ENCODE data around the gene CDC45.
"Not testable (repeated sequence)": the region's sequence is repeated elsewhere in the genome, so short reads cannot be mapped to it uniquely, and the experiment has no call there.

The CDC45 gene

GRCh38 chr22:19517919-19518611 lies 38.3 kb downstream of the CDC45 start:
- DNase-seq, result no peak

- no peak for DNase-seq
These were observed 38.9 kb downstream of the CDC45 start for GRCh38 chr22:19518635-19519034.

GRCh38 chr22:19519041-19519926 lies 39.6 kb downstream of the CDC45 start:
- DNase-seq, result no peak

GRCh38 chr22:19520007-19520406 lies 40.3 kb downstream of the CDC45 start:
- no peak for DNase-seq

GRCh38 chr22:19520566-19521305 lies 41.0 kb downstream of the CDC45 start:
- no peak for DNase-seq

- DNase-seq, result peak; percentile 51
These were observed 42.6 kb downstream of the CDC45 start for GRCh38 chr22:19522190-19522880.

- no peak for DNase-seq
These were observed 43.1 kb downstream of the CDC45 start for GRCh38 chr22:19522881-19523239.

GRCh38 chr22:19523240-19524169 lies 43.8 kb downstream of the CDC45 start:
- DNase-seq, result no peak

GRCh38 chr22:19524170-19525115 lies 44.7 kb downstream of the CDC45 start, which contains the start of gene CLDN5:
CLDN5 (minus strand) TSS chr22:19524410; CDS start chr22:19524255, 155 bp downstream.
- no peak for DNase-seq

- no peak for DNase-seq
These were observed 45.5 kb downstream of the CDC45 start for GRCh38 chr22:19525116-19525660.

GRCh38 chr22:19525666-19526065 lies 45.9 kb downstream of the CDC45 start:
- DNase-seq, result no peak

- no peak for DNase-seq
These were observed 46.5 kb downstream of the CDC45 start for GRCh38 chr22:19526076-19526701.

GRCh38 chr22:19526702-19527111 lies 47.0 kb downstream of the CDC45 start:
- no peak for DNase-seq

GRCh38 chr22:19527321-19527721 lies 47.6 kb downstream of the CDC45 start:
- no peak for DNase-seq

- no peak for DNase-seq
These were observed 48.2 kb downstream of the CDC45 start for GRCh38 chr22:19527861-19528417.

GRCh38 chr22:19529811-19530210 lies 50.1 kb downstream of the CDC45 start:
- DNase-seq, result no peak

- DNase-seq, result no peak
These were observed 51.0 kb downstream of the CDC45 start for GRCh38 chr22:19530751-19531150.

- DNase-seq, result not testable (repeated sequence)
These were observed 51.6 kb downstream of the CDC45 start for GRCh38 chr22:19531327-19531726.

GRCh38 chr22:19533049-19533626 lies 53.4 kb downstream of the CDC45 start:
- no peak for DNase-seq
